GM21737 (cell line): ENCODE results near the gene FOXO1.

Experiments used
- ATAC-seq: cut with Tn5 transposase; IDR thresholded peaks from one replicate; pipeline ENCODE4 v1.9.1; 2021; ENCODE audit warnings: mild to moderate bottlenecking, moderate library complexity; ENCODE audit not compliant: unreplicated experiment

The FOXO1 gene

GRCh38 chr13:40611004-40611403 lies 55.4 kb downstream of the FOXO1 start:
- ATAC-seq = no peak

GRCh38 chr13:40609972-40610726 lies 56.3 kb downstream of the FOXO1 start:
- ATAC-seq = no peak

DNA sequence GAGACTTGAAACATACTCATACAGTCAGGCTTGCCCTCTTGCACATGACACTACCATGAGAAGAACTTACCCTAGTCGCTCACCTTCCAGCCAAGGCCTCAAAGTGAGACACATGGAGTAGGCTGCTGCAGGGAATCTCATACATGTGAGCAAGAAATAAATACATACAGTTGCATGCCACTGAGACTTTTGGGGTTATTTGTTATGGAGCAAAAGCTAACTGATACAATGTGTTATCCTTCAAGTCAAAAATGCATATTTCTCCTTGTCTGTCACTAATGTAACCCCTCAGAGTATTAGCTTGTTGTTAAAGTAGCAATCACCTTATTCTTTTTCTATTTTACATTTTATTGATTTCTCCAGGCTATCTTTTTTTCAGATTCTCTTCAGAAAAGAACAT lies 58.1 kb downstream of the FOXO1 start:
- no peak for ATAC-seq

- ATAC-seq = no peak
These were observed 60.9 kb downstream of the FOXO1 start for GRCh38 chr13:40605573-40605972.

DNA sequence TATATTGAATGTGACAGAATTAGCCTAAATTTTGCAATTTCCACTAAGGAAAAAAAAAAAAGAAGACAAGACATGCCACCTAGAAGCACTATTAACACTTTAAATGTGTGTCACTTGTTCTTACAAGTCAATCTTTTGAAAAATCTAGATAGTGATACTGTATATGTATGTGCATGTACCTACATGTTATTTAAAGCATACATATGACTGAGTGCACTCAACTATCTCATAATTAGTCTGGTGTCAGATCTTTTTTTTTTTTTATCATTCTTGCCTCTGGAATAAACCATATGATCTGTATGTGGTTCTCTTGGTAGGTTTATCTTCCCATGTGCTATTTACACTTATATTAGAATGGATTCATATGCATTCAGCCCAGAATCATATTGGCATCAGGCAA lies 62.3 kb downstream of the FOXO1 start:
- no peak for ATAC-seq

DNA sequence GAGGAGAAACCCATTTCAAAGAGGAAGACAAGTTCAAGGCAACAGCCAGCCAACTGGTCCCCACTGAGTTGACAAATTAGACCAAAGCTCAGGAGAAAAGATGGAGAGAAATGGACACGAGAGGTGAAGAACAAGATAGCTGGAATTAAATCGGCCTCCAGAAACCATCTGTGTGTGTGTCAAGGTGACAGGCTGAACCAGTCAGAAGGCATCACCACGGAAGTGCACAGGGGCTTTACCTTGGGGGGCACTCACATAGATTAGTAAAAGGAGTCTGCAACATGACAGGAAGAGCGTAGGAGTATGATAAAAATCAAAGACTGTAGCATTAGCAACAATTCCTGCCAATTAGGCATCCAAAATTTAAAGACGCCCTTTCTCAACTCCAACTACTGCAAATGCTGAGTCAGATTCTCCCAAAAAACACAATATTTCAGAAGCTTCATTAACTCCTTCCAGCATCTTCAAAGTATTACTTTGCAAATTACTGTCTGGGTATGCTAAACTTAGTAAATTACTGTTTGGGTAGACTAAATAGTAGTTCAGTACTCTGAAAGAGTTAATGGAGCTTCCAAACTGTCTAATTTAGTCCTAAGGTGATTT lies 66.2 kb downstream of the FOXO1 start:
- no peak for ATAC-seq

- no peak for ATAC-seq
These were observed 66.7 kb downstream of the FOXO1 start for GRCh38 chr13:40599747-40600146.

DNA sequence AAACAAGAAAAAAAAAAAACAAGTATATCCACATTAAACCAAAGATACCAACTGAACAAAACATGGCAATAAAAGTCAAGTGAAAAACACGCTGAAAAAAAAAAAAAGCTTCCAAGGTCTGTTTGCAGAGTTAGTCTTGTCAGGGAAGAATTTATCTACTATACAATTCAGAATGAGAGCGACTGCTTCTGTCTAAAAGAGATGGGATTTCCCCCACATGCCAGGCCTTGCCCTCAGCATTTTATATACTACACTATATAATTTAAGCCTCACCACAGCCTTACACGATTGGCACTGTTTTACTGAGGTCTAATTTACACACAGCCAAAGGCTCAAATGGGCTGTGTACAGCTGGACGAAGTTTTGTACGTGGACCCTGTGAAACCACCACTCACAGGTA lies 67.3 kb downstream of the FOXO1 start:
- ATAC-seq = no peak

DNA sequence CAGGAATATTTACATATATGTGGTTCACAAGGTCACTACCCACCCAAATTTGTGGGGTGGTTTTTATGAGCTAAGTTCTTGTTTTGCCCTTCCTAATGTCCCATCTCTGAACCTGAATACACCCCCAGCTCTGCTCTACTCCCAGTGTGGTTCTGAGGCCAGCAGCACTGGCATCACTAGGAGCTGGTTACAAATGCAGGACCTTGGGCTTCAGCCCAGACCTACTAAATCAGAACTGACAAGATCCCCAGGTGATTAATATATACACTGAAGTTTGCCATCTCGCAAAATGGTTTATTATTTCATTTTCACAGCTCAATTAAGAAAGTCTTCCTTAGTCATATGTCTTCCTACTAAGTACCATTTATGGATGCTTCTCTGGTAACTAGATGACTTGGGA lies 67.9 kb downstream of the FOXO1 start:
- no peak for ATAC-seq

DNA sequence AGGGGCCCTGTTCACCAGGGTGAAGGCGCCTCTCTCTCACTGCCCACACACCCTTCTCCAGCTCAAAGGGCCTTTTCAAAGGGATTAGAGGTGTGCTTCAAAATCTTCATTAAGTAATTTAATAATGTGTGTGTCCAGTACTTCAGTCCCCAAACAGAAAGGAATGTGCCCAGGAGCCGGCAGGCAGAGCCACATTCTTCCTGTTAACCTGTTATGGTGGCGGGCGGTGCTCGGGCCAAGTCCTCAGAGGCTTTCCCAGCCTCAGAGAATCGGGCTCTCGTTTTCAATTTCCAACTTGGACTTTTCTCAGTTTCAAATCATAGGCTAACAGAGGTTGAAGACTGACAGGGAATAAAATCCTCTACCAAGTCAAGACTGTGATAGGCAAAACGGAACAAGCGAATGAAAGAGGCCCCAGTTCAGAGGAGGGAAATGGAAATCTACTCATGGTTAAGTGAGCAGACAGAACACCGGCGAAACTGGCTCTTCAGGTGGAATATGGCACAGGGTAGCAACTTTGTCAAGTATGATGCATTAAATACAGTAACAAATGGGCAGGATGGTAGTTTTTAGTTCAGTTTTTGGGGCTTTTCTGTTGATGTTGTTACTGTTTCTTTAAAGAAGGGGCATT lies 68.6 kb downstream of the FOXO1 start:
- ATAC-seq = no peak

DNA sequence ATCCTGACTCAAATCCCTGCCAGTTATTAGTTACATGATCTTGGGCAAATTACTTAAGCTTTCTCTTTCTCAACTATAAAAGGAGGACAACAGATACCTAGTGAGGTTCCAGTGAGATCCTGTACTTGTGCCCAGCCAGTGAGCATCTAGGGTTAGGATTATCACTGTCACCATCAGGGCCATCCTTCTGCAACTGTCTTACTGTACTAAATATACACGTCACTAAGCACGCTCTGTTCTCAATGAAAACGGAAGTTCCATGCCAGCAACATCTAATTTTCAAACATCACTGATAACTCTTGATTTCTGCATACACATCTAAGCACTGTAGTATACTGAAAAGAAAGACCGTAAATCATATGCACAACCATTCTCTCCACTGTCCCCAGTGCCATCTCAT lies 70.0 kb downstream of the FOXO1 start:
- ATAC-seq = no peak

- no peak for ATAC-seq
These were observed 70.7 kb downstream of the FOXO1 start for GRCh38 chr13:40595693-40596092.

DNA sequence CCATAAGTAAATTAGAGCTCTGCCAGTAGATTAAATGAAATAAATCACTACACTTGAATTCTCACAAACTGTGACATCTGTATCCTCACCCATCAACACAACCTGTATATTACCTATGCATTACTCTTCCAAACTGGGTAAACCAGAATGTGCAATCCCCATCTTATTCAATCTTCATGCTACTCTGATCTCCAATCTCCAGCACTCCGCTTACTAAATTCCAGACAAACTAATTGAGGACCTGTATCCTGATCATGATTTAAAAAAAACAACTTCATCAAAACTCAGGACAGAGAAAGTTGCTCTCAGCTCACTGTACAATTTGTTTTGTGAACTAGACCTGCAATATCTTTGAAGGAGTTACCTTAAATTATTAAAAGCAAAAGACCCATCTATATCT lies 74.4 kb downstream of the FOXO1 start:
- no peak for ATAC-seq

GRCh38 chr13:40591091-40591490 lies 75.3 kb downstream of the FOXO1 start:
- no peak for ATAC-seq

DNA sequence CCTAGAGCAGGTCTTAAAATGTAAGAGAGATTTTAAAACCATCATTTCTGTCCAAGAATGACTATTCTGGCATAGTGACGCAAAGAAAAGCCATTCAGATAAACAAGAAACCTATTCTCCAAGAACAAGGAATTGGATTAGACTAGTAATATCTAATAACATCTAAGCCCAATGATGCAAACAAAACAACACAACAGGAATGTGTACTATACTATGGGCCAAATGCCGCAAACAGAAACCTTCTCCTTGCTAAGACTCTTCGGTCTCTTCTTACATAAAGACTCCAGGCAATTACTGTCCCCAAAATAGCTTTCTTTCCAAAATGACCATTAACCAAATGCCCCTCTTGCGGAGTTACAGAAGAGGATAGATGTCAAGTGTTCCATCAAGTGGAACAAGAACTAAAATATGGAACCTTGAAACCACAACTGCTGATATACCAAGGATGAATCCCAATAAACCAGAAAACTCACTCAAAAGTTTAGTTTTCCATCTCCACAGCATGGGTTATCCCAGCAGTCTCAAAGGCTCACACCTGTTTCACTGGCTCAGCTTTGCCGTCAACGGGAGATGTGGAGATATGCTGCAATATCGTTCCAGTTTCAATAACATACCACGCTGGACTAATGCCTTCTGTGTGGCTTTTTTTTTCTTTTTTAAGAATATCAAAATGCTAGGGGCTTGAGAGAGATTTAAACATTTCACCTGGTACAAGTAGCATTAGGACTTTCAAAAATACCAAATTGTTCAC lies 76.2 kb downstream of the FOXO1 start:
- ATAC-seq = no peak

DNA sequence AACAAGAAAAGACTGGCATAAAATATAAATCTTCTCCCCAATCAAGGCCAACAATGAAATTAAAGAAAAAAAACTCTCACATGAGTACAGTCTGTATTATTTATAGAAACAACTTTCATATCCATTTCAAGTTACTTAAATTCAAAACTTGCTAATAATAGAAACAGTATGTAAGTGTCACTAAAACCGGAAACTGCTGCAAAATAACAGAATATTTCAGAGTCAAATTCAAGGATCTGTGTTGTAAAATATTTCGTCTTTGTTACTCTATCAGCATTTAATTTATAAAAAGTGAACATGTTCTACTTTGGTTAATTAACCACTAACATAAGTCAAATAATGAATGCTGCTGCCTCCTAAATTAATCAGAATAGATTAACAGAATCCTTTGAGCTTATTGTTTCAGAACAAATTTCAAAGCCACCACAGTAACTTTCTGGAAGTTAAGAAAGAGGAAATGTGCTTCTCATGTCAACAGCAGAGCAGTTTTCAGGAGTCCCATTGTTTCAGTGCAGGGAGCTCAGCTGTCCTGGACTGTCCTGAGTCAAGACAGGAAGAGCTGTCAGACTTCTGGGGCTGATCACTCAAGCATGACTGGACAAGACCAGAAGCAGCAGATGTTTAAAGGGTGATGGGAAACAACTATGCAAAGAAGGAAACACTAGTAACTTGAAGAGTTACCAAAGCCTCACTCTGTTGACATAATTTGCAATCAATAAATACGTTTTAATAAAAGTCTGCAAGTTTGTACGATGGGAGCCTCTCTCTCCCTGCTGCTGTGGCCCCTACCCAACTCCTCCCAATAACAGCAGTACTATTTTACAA lies 76.9 kb downstream of the FOXO1 start:
- peak; percentile 80 for ATAC-seq

- ATAC-seq = no peak
These were observed 78.3 kb downstream of the FOXO1 start for GRCh38 chr13:40588101-40588500.

DNA sequence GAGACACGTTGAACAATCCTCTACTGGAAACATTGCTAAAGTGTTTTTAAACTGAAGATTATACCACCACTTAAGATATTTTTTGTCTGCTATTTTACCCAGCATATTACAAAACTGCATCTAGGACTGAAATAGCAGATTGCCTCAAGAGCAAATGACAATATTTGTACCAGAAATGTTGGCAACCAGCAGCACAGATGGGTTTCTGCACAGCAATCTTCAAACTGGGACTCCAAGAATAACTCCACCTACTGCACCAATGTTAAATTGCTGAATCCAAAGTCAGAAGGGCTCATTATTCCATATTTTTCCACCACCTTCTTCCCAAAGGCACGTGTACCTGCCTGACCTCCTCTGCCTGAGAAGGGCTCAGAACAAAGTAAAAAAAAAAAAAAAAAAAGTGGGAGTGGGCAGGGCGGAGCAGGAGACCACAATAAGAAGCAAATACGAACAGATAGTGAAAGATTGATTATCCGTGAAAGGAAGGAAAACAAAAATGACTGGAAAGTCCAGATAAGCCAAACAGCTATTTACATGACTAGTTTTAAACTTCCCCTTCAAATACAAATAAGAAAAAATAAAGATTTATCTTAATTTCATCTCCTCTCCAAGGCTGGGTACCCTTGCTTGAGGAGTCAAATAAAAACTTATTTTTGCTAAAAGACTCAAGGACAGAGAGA lies 79.4 kb downstream of the FOXO1 start:
- no peak for ATAC-seq

DNA sequence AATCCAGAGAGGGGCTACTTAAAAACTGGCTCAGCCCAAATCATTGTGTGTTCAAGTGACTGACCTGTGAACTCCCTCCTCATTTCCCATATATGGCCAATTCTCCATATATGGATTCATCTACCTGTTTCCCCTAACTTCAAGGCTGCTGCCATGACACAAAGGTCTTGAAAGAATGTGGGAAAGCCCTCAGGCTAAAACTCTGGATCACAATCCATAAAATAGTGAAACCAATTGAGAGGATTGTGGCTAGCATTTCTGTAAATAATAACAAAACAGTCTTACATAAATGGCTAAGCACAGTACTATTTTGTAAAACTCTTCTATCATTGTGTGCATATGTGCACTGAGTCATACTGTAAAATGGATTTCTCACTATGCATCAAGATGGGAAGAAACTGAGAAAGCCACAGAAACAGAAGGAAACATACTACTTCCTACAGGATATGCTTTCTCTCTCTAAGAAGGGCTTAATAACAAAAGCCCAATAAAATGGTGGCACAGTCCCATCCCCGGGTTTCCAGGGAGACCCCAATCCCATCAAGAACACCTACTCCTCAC lies 80.5 kb downstream of the FOXO1 start:
- ATAC-seq = no peak

DNA sequence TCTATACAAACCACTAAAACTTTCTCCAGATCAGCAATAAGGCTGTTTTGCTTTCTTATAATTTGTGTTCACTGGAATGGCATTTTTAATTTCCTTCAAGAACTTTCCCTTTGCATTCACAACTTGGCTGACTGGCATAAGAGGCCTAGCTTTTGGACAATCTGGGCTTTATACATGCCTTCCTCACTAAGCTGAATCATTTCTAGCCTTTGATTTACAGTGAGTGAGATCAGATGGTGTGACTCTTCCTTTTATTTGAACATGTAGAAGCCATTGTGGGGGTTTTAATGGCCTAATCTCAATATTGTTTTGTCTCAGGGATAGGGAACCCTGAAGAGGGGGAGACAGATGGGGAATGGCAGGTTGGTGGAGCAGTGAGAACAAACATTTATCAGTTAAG lies 82.7 kb downstream of the FOXO1 start:
- ATAC-seq = no peak
